Measurements from ENCODE around the gene HNRNPU.

Gene HNRNPU

DNA sequence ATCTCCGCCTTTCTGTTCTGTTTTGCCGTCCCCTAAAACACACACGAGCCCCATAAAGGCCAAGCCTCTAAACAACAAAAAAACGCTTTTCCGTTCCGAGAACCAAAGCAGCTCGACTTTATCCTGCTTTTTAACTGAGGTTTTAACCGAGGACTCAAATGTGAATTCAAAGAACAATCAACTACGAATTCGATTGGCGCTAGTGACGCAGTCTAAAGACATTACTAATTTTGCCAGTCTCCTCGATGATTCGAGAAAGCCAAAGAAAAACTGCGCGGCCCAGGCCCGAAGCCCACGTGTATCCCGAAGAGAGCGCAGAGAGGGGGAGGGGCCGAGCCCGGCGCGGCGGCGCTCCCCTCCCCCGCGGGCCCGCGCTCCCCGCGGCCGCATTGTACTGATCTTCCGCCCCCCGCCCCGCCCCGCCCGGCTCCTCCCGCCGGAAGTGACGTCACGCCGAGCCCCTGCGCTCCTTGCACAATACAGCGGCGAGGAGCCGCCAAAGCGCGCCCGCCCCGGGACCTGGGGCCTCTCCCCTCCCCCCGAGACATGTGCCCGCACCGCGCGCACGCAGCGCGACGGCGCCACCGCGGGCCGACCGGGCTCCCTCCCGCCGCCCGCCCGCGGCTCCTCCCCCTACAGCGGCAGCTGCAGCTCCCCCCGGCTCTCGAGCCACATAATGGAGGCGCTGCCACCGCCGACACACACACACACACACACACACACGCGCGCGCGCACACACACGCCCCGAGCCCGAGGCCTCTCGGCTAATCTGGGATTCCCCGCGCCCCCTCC lies 1.4 kb downstream of the HNRNPU start:
- peak; percentile 98 for DNase-seq (ENCODE audit: low read depth)

DNA sequence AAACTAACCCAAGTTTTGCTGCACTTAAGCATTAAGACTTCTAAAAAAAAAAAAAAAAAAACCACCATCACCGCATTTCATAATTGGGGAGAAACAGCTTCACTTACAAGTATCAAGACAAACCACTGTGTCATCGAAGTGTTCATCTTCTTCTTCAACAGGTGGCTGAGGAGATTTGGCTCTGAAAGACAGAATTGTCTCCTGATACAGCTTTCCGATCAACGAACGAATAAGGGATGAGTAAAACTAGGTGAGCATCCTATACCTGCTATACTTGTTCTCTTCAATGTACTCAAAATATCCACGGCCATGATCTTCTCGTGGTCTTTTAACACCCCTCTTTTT lies 2.0 kb downstream of the HNRNPU start:
- DNase-seq (ENCODE audit: low read depth): no peak

DNA sequence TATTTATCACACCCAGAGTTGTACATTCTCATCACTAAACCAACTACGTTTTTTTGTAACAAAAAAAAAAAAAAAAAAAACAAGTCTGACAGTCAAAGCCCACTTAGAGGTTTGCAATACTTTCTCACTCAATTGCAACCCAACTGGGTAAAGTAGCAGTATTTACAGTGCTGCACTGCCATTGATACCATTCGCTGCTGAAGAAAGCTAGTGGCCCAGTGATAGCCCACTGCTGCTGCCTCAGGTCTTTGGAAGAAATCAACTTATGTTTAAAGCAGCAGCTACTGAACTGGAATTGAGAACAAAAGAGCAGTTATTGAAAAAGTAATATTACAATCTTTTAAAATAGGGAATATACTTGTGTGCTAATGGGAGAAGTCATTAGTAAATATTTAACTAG lies 2.7 kb downstream of the HNRNPU start:
- no peak for DNase-seq (ENCODE audit: low read depth)

DNA sequence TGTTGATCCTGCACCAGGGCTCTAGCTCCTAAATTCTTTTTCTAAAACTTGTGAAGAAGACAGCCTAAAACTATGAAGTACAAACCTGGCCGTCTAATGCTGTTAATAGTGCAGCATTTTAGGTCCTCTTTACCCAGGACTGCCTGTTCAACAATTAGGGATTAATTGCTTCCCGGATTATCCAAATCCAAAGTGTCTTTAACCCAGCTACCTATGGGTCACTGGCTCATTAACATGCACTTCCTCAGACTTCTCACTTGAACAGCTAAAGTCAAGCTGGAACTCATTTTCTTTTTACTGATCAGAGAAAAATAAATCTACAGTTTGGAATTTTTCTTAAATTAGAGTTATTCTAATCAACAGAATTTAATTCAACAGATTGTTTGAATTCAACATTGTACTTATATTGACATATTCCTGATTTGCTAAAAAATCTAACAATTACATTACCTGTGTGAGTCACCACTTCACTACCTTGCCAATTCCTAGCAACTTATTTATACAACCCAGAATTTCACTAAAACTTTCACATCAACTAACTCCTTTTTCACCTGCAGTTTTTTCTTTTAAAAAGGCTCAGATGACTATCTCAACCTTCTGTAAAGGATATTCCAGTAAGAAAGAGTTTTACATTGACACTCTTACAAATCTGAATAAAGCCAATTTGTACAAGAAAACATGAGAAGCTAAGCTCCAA lies 3.3 kb downstream of the HNRNPU start:
- DNase-seq (ENCODE audit: low read depth): no peak

DNA sequence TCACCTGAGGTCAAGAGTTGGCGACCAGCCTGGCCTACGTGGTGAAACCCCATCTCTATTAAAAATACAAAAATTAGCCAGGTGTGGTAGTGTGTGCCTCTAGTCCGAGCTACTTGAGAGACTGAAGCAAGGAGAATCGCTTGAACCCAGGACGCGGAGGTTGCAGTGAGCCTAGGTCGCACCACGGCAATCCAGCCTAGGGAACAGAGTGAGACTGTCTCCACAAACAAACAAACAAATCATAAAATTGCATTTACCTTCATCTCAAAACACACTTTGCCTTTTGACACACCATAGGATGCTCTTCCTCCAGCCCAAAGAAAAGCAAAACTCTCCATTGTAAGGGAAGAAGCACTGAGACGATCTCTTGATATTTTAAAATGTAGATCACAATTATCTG lies 4.3 kb downstream of the HNRNPU start:
- no peak for DNase-seq (ENCODE audit: low read depth)

DNA sequence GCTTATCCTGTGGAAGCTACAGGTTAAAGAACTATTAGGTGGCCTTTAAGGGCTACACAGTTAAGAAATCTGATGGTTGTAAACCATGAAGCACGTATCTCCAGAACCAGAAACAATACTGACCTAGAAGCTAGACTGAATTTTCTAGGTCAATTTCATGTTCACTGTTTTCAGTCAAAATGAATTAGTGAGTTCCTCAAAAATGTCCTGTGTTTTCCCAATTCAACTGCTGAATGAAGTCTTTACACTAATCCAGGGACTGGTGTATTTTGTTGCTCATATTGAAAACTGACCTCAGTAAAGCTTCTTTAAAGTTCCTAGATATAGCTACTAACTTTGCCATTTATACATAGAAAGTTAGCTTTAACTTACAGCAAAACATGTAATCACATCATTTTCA lies 6.0 kb downstream of the HNRNPU start:
- no peak for DNase-seq (ENCODE audit: low read depth)

DNA sequence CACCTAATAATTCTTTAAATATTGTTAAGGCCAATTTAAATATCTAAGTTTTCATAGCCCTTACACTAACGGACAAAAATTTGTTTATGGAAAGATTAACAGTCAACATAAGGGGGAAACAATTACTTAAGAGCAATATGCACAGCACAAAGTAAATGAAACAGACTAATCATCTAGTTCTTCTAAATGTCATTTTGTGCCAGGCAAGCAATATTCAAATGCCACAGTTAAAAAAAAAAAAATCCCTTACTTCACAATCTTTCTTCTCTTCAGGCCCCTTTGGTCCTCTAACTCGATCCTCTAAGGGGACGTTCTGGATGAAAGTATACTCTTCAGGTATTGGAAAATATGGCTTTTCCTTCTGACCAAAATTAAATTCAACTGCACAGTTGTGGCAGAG lies 6.6 kb downstream of the HNRNPU start:
- DNase-seq (ENCODE audit: low read depth): no peak

DNA sequence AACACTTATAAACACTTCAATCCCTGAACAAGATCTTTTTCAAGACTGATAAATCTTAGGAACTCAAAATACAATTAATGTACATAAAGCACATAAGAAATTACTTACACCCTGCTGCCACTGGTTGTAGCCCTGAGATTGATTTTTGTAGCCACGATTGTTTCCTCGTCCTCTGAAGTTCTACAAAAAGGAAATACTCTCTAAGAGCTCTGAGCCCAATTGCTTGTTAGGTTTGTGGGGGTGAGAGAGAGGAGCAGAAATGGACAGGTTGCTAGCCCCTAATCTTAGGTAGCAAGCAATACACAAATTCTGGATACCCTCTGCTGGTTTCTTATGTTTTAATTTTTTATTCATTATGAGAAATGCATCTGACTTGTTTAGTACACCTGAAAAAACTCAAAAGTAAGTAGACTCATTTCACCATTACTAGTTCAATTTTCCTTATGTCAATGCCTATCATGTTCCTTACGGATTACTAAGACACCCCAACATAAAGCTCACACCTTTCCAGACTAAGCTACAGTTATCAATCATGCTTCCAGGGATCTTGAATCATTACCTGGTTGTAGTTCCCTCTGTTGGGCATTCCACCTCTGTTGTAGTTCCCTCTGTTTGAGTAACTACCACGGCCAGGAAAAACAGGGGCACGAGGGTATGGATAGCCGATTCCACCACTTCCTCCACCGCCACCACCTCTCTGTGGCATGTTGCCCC lies 9.3 kb downstream of the HNRNPU start:
- no peak for DNase-seq (ENCODE audit: low read depth)

DNA sequence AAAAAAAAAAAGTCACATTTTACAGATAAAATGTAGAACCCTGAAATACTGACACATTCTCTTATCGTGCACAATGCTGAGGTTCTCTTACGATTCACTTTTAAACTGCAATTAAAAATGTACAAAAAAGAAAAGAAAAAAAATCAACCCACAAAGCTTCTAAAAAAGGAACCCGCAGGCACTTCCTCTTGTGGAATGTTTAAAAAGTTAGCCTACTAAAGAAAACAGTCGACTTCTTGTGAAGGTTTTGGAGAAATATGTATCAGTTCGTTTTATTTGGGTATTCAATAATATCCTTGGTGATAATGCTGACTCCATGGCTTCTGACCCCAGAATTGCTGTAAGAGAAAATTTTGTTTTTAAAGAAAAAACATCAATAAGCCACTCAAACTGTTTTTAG lies 10.2 kb downstream of the HNRNPU start:
- DNase-seq (ENCODE audit: low read depth): no peak

DNA sequence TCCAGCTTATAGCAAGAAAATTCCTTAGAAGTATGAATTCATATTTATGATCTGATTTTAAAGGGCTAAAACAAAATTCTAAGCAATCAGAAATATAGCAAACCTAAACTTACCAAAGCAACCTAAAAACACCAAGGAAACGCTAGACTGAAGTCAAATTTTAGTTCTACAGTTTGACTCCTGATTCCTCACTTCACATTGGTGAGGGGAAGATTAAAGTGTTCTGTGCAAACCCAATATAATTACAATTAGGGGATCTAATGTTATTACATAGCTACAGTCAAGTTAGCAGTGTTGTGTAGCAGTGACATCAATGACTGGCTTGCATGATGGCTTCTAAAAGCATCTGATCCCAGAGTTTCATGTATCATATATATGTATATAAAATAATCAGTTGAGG lies 11.6 kb downstream of the HNRNPU start:
- DNase-seq (ENCODE audit: low read depth): no peak

DNA sequence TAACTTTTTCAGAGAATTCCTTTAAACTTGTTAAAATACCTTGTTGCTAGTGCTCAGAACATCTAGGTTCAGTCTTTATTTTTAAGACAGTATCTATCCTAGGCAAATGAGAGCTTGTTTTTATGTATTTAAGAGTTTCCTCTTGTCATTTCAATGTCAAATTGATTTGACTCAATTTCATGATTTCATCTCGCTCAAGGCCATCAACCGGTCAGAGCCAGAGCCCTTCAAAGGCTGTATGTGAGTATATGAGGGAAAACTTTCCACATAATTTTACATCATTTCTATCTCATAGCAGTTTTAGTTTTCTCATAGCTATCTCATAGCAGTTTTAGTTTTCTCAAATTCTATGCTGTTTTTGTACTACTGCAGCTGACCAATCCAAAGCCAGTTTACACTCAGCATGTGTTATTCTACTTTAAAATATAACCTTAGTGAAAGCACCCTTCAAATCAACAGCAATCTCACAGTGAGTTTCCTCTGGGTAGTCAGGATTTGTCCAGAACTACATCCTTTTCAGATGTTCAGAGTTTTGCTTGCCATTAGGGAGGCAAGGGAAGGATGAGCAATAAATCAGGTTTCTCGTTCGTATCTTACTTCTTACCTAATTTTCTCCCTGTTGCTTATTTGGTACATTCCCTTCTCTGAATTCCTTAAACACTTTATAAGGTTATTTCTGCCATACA lies 12.7 kb downstream of the HNRNPU start:
- DNase-seq (ENCODE audit: low read depth): no peak

DNA sequence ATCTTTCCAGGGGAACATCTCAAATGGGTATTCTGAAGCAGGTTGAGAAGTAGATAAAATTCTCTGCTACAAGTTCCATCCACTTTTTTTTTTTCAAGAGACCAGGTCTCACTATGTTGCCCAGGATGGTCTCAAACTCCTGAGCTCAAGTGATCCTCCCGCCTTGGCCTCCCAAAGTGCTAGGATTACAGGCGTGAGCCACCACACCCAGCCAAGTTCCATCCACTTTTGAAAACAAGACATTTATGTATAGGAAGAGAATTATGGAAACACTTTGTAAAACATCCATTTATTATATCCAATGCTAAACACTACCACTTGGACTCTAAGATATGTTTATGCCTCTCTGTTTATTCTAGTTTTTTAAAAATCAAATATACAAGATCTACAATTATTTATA lies 13.4 kb downstream of the HNRNPU start:
- no peak for DNase-seq (ENCODE audit: low read depth)

DNA sequence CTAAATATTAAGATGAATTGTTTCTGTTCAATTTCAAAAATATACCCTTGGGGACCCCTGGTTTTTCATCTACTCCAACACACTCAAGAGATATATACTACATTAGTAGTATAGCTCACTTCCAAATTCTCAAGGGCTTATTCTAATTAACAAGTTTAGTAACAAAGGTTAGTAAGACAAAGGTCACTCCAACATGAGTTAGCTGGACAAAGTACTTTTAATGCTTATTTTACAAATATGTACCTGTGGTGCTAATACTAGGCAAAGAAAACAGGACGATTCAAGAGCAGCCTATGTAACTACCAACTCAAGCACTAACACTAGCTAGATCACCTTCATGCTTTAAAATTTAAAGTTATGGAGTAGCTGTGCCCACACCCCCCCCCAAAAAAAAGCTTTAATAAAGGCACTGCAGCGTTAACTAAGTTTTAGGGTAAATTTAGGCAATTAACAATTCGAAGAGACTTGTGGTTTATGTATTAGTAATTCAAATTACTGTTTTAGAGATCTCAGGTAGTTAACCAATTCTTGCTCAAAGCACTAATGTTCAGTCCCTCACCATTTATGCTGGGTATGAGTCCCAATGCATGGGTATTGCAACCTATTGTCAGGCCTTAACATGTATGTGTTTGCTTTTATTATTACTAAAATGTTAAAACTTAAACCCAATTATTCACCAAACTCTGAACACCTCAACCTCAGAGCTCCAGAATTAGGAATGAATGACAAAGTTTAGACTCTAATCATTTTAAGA lies 14.1 kb downstream of the HNRNPU start:
- DNase-seq (ENCODE audit: low read depth): no peak

DNA sequence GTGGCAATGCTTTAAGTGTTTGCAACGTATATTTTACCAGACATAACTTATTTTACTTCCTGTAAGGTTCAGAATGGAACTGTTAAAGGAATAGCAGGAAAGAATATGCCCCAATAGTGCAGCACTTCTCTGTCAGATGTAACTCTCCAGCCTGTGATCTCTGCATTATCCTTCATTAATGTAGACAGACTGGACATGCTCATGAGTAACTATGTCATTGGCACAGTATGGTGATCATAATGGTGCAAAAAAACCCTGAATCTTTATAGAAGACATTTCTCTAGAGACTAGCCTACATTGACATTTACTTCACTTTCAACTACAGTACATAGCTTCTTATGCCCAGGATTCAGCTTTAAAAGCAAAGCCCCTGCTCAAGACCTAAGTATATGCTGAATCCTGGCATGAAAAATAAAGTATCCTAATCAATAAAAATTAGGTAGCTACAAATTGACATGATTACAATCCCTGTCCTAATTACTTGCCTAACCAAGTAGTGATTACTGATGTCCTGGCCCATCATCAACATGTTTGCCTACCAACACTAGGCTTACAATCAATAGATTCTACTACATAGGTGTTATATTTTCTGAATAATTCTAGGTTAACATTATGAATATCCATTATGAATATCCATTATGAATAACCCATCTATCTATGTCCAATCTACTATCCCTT lies 15.0 kb downstream of the HNRNPU start:
- no peak for DNase-seq (ENCODE audit: low read depth)

DNA sequence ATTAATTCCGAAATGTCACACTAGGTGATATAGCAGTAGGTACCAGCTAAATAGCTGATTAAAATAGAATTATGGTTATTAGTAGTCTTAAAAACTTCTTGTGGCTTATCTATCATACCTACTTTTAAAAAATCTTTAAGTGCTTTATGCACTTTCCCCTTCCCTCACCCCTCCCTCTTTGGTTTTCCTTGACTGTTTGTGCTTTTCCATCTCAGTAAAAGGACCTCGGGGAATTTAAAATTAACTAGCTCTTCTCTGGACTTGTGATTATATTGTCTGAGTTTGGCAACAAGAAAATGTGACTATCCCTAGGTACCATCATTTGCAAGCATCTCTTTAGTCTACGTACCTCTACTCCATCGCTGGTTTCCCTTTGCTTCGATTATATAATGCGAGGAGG lies 17.7 kb downstream of the HNRNPU start:
- DNase-seq (ENCODE audit: low read depth): no peak

DNA sequence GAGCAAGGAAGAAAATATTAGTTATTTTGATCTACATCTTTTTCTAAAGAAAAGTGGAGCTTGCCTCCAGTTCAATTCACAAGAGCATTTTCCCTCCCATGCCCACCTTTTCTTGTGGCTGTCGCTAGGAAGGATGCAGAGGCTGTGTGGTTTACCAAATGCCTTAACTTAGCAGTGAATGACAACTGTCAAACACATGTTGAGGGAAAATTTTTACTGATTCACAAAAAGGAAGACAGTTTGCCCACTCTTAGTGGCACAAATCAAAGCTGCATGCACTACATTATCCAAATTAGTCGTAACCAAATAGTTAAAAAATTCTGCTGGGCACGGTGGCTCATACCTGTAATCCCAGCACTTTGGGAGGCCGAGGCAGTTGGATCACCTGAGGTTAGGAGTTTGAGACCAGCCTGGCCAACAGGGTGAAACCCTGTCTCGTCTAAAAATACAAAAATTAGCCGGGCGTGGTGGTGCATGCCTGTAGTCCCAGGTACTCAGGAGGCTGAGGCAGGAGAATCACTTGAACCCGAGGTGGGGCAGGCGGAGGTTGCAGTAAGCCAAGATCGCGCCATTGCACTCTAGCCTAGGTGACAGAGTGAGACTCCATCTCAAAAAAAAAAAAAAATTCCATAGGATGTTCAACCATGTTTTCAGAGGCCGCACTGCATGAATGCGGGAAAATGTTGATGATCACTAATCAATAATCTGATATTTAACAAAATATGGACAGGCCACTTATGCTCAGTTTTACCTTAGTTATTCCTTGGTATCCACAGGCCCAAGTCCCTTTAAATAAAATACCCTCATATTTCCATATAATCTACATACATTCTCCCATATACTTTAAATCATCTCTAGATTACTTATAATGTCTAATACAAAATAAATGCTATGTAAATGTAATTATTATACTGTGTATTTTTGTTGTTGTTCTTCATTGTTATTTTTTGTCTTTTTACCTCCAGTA lies 19.9 kb downstream of the HNRNPU start:
- DNase-seq (ENCODE audit: low read depth): no peak

DNA sequence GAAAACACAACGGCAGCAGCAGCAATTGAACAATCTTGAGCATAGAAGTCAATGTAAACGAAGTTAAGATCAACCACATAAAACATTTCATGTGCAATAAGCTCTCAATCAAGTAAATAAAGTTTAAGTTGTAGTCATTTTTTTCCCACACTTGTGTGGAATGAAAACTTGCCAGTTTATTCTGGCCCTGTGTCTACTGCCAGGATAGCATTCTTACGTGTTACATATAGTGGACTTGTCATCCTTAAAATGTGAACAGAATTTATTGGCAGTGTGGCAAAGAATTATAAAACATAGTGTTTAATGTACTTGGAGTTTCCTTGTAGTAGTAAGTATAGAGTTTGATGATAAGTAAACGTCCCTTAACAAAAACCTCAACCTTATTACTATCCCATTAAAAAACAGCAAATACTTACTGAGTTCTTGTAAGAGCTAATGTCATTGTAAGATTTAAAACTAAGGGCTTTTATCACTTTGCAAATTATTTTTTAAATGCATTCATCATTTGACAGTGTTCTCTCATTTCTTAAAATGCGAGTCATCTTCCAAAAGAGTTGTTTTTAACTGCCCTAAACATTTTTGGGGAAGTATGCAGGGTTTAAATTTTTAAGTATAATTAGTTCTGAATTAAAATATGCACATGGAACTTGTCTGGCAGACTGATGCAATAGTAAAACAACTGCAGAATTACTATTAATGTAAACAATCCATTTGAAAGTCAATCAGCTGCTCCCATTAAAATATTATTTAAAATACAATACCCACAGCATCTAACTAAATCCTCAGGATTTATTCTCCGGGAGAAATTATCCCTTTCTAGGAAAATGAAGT lies 21.0 kb downstream of the HNRNPU start:
- no peak for DNase-seq (ENCODE audit: low read depth)

DNA sequence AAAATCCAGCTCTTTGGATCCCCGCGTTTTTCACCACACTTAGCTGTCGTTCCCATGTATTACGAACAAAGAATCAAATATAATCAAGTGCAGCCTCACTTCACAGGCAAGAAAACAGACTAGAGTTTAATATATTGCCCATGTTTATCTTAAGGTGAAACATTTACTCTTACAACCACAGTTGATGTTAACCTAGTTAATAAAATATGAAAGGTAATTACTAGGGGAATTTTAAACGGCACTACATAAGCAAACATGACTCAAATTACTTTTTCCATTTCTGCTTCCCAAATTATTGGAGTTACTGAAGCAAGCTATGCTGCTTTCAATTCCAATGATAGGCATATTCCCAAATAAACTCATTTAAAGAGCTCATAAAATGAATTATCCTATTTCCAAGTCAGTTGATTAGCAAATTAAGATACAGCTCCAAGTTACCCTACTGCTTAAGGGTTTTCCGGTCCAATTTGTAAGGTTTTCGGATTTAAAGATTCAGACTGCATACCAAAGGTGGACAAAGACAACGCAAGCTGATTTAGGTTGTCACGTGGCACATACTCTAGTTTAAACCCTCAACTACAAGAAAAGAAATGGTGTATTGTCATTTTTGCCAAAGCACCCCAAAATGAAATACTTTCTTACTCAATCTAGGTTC lies 22.9 kb downstream of the HNRNPU start:
- DNase-seq (ENCODE audit: low read depth): no peak

Measured in activated T-cell treated with anti-CD3 and anti-CD28 coated beads for 24 hours (primary cell).